RWPE1 (cell line): Measurements from ENCODE around the gene CTDSPL.
A peak's percentile ranks its signal among the peaks of the same experiment; 100 is the strongest.

ENCODE experiments used
- CTCF ChIA-PET: fragments of 350-600 bp; sonication (Branson Sonifier 250); formaldehyde crosslinking; extraction: SDS; loops from one replicate; lab custom pipeline; 2021; lab: Yijun Ruan, JAX
- POLR2A ChIA-PET: fragments of 400-600 bp; formaldehyde crosslinking; extraction: SDS; loops from one replicate; lab custom pipeline; 2020; ENCODE audit warnings: antibody characterized with exemption; ENCODE audit not compliant: low non-redundant PET; lab: Yijun Ruan, JAX
- DNase-seq: peaks from one replicate; pipeline ENCODE4 v3.0.0; 2012; ENCODE audit warnings: low spot score
- H3K27ac ChIP-seq: fragments of 450-650 bp; 2 replicates; pipeline ENCODE4 v1.5.1; 2017
- TF ChIP-seq, protein P1 (sequence below): fragments of 450-650 bp; conservative IDR thresholded peaks from 2 replicates; pipeline ENCODE4 v1.5.1; 2017; ENCODE audit warnings: low read depth, mild to moderate bottlenecking

The CTDSPL gene

DNA sequence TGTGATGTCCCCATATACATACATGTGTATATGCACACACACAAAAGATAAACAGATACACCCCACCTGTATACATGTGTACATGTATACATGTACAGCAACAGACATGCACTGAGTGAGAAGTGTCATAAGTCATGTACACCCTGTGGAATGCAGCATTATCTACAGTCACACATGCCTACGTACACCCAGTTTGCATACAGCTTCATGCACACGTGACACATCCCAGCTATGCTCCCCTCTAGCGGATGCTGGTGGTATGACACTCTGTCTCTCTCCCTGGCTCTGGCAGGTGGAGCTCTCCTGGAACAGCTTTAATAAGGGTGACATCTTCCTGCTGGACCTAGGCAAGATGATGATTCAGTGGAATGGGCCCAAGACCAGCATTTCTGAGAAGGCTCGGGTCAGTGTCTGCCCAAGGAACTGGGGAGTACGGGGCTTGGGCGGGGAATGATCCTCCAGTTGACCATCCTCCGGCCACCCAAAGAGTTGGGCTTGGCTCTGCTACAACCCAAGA lies 135.2 kb downstream of the CTDSPL start:
- DNase-seq = peak; percentile 62
- POLR2A ChIA-PET = no interaction called here

DNA sequence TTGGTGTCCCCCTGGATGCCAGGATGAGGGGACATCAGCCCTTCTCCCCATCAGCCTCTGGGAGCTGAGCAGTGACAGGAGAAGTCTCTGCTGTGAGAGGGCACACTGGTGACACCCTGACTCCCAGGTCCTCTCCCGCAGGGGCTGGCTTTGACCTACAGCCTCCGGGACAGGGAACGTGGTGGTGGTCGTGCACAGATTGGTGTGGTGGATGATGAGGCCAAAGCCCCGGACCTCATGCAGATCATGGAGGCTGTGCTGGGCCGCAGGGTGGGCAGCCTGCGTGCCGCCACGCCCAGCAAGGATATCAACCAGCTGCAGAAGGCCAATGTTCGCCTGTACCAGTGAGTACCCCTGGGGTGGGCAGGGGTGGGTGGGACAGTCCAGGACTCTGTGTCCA lies 135.7 kb downstream of the CTDSPL start:
- POLR2A ChIA-PET = no interaction called here
- TF ChIP-seq, protein P1, sequence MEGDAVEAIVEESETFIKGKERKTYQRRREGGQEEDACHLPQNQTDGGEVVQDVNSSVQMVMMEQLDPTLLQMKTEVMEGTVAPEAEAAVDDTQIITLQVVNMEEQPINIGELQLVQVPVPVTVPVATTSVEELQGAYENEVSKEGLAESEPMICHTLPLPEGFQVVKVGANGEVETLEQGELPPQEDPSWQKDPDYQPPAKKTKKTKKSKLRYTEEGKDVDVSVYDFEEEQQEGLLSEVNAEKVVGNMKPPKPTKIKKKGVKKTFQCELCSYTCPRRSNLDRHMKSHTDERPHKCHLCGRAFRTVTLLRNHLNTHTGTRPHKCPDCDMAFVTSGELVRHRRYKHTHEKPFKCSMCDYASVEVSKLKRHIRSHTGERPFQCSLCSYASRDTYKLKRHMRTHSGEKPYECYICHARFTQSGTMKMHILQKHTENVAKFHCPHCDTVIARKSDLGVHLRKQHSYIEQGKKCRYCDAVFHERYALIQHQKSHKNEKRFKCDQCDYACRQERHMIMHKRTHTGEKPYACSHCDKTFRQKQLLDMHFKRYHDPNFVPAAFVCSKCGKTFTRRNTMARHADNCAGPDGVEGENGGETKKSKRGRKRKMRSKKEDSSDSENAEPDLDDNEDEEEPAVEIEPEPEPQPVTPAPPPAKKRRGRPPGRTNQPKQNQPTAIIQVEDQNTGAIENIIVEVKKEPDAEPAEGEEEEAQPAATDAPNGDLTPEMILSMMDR = no peak
- no peak for DNase-seq
- CTCF ChIA-PET = interaction anchor here (0.5 to 1.1 kb wide), 4 partner anchors 15 to 726 kb away, joined by 3 to 7 read pairs (median 3); no protein-coding TSS in a partner anchor
- H3K27ac ChIP-seq = peak overlapping the region; percentile 74

More for the DNA sequence above, 135.2 kb downstream of the CTDSPL start:
- TF ChIP-seq, protein P1 = peak; percentile 88
- CTCF ChIA-PET = interaction anchor here (0.5 to 1.1 kb wide), 4 partner anchors 15 to 726 kb away, joined by 3 to 7 read pairs (median 3); no protein-coding TSS in a partner anchor
- H3K27ac ChIP-seq = peak overlapping the region; percentile 74

DNA sequence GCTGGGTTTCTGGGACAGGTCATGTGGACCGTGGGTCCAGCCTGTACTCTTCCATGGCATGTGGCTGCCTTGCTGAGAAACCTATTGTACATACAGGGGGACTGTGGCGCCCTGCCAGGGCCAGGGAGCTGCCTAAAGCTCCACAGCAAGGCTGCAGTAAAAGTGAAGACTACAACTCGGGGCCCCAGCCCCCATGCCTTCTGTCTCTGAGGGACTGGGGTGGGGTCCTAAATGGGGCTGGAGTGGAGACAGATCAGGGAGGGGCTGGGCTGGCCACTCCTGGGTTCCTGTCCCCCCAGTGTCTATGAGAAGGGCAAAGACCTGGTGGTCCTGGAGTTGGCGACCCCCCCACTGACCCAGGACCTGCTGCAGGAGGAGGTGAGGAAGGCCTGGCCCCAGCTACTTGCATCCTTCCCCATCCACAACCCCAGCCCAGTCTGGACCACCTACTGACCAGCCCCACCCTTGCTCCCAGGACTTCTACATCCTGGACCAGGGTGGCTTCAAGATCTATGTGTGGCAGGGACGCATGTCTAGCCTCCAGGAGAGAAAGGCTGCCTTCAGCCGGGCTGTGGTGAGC lies 136.2 kb downstream of the CTDSPL start:
- peak overlapping the region; percentile 74 for H3K27ac ChIP-seq
- DNase-seq = no peak
- POLR2A ChIA-PET = interaction anchor here (0.6 kb wide), 1 partner anchor 143 kb away, joined by 3 read pairs; no protein-coding TSS in a partner anchor
- CTCF ChIA-PET = interaction anchor here (0.5 to 0.8 kb wide), 2 partner anchors 32 to 142 kb away, joined by 3 read pairs; no protein-coding TSS in a partner anchor
- TF ChIP-seq, protein P1 = no peak

DNA sequence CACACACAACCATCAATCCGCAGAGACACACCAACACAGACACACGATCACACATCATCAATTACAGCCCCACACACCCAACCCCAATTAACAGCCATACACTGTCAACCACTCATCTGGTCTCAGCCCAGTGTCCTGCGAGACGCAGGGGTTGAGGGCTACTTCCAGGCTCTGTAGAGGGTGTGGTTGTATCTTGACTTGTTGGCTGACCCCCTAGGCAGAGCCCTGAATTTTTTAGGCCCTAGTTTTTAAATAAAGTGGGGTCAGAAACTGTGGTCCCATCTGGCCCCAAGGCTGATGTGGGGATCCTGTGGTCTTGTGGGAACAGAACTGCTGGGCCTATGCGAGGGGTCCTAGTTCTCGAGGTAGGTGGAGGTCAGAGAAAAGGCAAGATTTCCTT lies 138.2 kb downstream of the CTDSPL start:
- no peak for DNase-seq
- TF ChIP-seq, protein P1 = no peak
- POLR2A ChIA-PET = no interaction called here
- CTCF ChIA-PET = no interaction called here
- H3K27ac ChIP-seq = peak overlapping the region; percentile 41

DNA sequence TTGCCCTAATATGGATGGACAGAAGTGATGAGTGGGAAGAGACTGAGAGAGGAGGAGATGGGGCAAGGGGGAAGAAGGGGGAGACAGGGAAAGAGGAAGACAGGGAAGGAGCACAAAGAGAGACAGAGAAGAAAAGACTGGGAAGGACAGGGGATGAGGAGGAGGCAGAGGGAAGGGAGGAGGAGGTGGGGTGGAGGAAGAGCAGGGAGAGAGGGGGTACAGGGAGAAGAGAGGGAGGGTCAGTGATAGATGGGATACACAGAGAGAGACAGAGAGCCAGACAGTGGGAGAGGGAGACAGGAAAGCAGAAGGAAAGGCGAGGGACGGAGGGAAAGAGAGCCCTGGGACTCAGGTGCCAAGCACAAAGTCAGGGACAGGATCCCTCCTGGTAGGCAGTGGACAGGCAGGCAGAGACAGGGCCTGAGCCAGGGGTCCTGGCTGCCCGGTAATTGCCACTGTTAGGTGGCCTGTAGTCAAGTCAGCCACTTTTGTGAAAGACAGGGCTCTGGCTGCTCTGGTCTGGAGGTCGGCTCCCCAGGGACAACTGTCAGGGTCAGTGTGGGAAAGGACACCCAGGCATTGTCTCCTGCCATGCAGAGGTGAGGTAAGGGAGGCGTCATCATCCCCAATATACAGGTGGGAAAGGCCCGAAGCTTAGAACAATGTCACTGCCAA lies 138.7 kb downstream of the CTDSPL start:
- peak overlapping the region; percentile 41 for H3K27ac ChIP-seq
- POLR2A ChIA-PET = no interaction called here
- TF ChIP-seq, protein P1 = no peak
- no peak for DNase-seq
- CTCF ChIA-PET = interaction anchor here (0.6 kb wide), 1 partner anchor 17 kb away, joined by 5 read pairs; no protein-coding TSS in a partner anchor

DNA sequence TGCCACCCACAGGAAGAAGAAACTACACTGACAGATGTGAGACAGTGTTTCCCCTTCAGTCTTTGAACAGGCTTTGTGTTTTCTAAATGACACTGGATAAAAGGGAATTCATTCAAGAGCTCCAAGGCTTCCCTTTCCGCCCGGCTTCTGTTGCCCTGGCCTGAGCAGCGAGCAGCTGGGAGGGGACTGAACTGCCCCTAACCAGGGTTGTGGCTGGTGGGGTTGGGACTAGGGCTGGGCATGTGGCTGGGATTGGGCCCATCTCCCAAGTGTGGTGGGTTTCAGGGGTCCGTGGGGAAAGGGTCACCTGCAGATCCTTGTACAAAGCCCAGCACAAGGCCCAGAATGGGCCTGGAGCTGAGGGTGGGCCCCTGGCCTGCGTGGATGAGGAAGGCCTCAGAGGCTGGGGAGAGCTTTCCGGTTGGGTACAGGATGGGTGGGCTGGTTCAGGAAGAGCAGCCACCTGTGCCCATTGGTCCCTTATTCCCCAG lies 139.3 kb downstream of the CTDSPL start:
- DNase-seq = no peak
- CTCF ChIA-PET = interaction anchor here (0.6 to 1.2 kb wide), 2 partner anchors 17 to 27 kb away, joined by 5 read pairs; no protein-coding TSS in a partner anchor
- peak overlapping the region; percentile 41 for H3K27ac ChIP-seq
- TF ChIP-seq, protein P1 = no peak
- POLR2A ChIA-PET = no interaction called here
